GM19467 (cell line): ENCODE data around the gene PKMYT1.

Experiments
- ATAC-seq: cut with Tn5 transposase; IDR thresholded peaks from one replicate; pipeline ENCODE4 v1.9.1; 2021; ENCODE audit warnings: mild to moderate bottlenecking, moderate library complexity; ENCODE audit not compliant: unreplicated experiment

Gene PKMYT1

DNA sequence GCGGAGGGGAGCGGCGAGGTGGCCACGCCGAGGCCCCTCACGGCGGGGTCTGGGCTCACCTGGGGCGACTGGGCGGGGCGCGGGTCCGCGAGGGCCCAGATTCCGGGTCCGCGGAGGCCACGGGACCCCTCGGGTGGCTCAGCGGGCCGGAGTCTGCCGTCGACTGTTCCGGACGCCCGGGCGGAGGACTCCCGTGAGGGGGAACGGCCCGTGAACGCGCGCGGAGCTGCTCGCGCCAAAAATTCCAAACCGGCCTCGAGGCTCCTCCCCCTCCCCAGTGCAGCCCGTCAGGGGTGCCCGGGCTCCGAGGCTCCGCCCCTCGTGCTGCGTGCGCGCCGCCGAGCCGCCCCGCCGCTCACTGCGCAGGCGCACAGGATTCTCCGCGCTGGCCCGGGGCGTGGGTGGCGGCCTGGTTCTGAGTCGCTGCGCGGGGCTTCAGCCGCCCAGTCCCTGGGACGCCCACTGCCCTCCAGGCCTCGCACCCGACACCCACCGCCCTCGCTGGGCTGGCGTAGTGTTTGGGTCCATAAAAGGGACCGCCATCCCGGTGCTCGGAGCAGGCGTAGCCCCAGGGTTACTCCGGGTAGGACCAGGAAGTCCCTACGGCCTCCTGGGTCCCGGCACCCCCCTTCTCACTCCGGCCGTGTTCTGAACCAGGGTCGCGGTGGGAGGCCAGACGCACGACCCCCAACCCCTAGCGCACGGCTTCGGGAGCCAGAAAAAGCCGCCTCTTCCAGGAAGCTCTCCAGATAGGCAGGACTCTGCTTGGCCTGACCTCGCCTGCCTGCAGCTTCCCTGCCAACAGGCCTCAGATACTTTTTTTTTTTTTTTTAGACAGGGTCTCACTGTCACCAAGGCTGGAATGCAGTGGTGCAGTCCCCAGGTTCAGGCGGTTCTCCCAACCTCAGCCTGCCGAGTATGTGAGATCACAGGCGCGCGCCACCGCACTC is at the start of gene PKMYT1:
Gene PKMYT1 (minus strand): TSS at position 220 of the 950 bp plus-strand sequence. CDS start 789 bp downstream, outside the sequence.
- peak; percentile 75 for ATAC-seq

DNA sequence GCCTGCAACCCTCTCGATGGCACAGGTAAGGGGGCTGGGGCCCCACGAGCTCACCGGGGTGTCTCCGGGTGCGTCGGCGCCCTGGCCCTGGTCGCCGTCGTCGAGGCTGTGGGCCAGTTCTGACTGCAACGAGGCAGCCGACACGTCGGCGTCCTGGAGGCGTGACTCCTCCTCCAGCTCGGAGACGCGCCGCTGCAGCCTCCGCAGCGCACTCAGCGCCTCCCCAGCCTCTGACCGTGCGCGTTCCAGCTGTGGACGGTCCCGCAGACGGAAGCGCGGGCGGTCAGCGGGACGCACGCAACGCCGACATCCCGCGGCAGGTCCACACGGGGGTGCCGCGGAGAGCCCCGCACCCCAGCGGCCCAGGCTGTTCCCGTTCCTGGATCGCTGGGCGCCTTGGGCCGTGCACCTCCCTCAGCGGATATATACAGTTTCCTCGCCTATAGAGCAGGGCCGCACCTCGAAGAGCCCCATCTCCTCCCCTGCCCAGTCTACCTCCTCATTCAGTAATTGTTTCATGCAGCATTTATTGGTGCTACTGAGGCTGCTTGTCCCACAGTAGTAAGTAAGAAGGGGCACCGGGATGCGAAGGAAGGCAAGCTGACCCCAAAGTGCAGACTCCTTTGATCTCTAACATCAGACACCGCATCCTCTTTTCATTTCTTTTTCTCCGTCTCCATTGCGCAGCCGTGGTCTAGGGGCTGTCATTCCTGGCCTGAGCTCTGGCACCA is 49.4 kb upstream of the PKMYT1 start:
- no peak for ATAC-seq

DNA sequence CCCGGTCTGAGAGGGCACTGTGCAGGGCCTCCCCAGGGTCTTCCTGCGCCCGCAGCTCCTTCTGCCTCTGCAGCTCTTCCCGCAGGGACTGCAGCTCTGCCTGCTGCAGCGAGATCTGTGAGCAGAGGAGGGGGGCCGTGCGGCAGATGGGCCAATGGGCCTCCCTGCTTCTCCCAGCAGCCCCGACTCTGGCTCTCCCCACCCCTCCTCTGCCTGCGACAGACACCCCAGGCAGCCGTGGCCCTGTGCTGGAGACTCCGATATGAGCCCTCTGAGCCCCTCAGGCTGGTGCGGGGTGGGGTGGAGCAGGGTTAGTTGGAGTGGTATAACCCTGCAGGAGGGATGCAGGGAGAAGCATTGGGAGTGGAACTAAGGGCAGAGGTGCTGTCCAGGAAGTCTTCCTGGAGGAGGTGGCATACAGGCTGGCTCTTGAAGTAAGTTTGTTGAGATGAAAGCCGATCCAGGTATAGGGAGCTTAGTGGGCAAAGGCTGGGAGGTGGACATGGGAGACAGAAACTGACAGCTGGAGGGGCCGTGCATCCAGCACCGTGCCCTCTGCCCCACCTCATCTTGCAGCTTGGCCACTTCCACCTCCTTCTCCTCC is 48.6 kb upstream of the PKMYT1 start:
- no peak for ATAC-seq

DNA sequence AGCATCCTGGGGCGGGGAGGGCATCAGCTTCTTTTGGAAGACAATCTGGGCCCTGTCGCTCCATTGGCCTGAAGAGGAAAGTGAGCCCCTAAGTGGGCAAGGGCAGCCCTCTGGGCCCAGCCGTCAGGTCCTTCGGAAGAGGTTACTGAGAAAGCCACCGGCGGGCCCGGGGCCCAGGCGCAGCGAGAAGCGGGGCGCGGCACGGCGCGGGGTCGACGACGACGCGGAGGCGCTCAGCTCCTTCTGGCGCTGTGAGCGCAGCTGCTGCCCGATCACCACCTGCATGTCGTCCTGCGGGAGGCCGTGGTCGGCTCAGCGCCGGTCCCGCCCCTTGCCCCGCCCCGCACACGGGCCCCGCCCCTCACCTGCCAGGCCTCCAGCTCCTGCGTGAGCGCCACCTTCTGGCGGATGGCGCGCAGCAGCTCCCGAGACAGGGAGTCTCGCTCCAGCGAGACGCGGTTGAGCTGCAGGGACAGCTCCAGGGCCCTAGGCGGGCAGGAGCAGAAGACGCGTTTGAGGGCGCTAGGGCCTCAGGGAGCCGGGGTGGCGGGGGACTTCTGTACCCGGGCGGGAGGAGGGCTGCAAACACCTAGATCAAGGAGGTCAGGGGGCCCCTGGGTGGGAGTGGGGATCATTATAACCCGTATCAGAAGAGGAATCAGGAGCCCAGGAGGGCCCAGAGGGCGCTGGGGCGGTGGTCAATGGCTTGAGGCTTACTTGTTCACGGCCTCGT is 47.9 kb upstream of the PKMYT1 start:
- no peak for ATAC-seq

DNA sequence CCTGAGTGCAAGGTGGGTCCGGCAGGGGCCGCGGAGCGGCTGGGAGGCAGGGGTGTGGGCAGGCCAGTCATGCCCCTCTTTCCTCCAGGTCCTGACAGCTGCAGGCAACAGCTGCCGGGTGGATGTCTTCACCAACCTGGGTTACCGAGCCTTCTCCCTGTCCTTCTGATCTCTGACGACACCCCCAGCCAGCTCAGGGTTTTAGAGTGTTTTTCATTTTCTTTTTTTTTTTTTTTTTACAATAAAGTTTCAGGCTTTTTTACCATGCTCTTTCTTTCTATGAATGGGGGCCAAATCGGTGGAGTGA is 47.2 kb upstream of the PKMYT1 start:
- ATAC-seq: no peak

DNA sequence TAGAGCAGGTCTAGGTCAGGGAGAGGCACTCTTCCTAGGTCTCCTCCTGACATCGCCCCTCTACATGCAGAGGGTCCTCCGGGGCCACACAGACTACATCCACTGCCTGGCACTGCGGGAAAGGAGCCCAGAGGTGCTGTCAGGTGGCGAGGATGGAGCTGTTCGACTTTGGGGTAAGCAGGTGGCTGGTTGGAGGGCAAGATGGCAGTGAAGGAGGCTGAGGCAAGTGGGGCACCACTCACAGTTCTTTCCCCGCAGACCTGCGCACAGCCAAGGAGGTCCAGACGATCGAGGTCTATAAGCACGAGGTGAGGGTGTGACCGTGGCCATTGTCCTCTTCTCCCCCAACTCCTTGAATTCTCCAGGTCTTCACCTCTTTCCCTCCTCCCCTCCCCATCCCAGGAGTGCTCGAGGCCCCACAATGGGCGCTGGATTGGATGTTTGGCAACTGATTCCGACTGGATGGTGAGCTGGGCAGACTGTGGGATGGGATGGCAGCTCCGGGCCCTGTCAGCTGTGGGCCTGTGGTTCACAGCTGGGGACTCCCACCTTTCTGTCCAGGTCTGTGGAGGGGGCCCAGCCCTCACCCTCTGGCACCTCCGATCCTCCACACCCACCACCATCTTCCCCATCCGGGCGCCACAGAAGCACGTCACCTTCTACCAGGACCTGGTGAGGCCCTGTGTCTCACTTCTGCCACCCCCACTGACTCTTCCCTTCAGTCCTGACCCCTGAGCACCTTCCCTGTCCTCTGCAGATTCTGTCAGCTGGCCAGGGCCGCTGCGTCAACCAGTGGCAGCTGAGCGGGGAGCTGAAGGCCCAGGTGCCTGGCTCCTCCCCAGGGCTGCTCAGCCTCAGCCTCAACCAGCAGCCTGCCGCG is 46.6 kb upstream of the PKMYT1 start:
- ATAC-seq: no peak

DNA sequence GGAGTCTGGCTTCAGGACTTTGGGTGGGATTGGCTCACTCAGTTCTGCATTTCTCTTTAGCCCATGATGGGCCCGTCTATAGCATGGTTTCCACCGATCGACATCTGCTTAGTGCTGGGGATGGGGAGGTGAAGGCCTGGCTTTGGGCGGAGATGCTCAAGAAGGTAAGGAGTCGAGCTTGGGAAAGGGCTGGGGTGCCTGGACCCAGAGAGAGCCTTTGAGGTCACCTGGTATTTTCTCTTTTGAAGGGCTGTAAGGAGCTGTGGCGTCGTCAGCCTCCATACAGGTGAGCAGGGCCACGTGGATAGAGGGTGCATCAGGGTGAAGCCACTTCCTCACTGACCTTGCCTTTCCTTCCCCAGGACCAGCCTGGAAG is 45.7 kb upstream of the PKMYT1 start:
- no peak for ATAC-seq

DNA sequence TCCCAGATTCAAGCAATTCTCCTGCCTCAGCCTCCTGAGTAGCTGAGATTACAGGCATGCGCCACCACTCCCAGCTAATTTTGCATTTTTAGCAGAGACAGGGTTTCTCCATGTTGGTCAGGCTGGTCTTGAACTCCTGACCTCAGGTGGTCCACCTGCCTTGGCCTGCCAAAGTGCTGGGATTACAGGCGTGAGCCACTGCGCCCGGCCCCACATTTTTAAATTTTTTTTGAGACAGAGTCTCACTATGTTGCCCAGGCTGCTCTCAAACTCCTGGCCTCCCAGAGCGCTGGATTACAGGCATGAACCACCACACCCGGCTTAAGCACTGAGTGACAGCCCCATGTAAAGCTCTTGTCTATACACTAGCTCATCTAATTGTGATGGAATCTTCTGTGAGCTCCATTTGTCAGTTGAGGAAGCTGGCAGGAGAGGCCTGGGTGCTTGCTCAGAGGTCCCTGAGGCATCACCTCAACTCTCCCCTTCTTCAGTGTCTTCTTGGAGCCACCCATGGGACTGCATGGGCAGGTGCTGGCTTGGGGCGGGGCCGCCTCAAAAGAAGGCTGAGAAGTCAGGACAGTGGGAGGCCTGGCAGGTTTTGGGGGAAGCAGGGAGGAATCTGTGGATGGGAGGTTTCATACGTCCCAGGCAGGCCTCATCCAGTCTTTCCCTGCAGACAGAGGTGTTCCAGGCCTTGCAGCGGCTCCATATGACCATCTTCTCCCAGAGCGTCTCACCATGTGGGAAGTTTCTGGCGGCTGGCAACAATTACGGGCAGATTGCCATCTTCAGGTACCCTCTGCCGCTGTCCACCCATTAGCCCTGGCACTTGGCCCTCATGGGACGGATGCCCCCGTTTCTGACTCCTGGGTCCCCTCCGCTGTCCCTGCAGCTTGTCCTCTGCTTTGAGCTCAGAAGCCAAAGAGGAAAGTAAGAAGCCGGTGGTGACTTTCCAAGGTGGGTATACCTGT is 45.1 kb upstream of the PKMYT1 start:
- ATAC-seq: no peak

DNA sequence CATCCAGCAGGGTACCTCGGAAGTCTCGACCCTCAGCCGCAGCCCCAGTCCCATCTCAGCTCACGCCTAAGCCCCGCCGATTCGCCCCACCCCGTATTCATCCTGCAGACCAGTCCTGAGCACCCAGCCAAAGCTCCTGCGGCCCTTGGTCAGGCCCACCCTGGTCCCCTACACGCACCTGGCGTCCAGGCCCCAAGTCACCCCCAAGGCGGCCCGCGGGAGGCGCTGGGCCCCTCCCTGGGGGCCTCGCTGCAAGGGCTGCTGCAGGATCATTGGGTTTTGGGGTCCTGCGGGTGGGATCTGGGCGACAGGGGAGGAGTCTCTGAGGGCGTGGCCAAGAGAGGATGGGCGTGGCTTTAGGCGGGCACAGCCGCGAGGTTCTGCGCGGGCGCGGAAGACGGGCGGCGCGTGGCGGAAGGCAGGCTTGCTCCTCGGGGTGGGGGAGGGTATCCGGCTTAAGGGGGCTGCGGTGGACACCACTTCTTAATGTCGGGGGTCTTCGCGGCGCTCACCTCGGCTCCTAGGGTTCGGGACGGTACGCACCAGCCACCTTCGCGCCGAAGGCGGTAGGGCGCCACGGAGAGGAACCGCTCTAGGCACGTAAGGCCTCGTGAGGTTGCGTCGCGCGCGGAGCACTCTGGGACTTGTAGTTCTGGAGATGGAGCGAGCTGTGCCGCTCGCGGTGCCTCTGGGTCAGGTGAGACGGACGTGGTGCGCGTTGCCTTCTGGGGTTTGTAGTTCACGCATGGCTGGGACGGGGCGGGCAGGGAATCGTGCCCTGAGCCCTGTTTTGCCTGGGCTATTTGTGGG is 43.6 kb upstream of the PKMYT1 start, which contains the start of the genes HCFC1R1 and THOC6:
Gene HCFC1R1 (minus strand): TSS at position 274 of the 810 bp plus-strand sequence. CDS start 1 bp downstream, at position 273.
Gene THOC6 (plus strand): TSS at position 367 of the 810 bp plus-strand sequence. CDS start 292 bp downstream, at position 659.
- peak; percentile 65 for ATAC-seq

DNA sequence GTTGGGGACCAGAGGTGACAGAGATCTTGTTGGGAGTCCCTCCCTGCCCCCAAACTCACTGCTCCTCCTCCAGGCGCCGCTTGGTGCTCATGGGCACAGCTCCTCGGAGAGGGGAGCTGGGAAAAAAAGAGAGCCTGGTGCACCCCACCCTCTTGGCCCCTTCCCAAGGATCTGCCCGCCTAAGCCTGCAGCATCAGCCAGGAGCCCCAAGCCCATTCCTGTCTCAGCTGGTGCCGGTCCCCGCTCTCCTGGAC is 43.1 kb upstream of the PKMYT1 start:
- no peak for ATAC-seq

DNA sequence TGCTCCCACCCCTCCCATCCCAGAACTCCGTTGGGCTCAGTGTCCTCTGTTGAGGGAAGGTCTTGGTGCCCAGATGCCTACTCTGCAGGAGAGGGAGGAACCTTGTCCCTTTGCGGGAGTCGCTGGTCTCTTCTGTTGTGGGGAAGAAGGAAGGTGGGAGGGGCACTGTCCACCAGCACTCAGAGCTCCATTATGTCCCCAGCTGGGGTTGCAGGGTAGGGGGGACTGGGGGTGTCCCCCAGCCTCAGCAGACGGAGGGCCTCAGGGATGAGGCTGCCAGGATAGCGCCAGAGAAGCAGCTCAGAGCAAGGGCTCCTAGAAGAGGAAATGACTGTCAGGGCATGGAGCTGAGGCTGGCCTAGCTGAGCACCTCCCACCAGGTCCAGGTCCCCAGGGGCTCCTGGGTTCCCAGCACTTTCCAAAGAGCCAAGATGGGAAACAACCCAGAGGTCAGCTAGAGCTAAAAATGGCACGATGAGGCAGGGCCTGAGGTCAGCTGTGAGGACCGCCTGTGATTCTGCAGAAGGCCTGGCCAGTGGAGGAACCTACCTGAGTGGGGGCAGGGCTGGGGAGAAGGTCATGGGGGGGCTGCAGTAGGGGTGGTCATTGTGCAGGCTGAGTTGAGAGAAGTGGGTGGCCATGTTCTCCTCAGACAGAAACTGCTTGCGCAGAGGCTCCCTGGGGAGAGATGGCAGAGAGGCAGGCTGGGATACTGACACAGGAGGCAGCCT is 42.6 kb upstream of the PKMYT1 start:
- ATAC-seq: no peak

DNA sequence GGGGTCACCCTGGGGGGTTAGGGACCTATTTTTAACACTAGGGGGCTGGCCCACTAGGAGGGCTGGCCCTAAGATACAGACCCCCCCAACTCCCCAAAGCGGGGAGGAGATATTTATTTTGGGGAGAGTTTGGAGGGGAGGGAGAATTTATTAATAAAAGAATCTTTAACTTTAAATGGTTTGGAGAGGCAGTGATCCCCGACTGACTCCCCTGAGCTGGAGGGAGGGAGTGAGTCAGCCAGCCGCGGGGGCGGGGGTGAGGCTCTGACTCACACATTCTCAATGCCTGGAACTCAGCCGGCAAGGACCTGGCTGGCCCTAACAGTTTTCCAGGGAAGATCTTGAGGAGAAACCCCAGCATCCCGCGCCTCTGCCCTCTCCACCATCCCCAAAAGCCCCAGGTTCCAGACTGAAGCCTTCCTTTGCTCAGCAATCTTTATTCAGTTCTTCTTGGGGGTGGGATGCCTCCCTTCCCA is 42.0 kb upstream of the PKMYT1 start:
- ATAC-seq: no peak

DNA sequence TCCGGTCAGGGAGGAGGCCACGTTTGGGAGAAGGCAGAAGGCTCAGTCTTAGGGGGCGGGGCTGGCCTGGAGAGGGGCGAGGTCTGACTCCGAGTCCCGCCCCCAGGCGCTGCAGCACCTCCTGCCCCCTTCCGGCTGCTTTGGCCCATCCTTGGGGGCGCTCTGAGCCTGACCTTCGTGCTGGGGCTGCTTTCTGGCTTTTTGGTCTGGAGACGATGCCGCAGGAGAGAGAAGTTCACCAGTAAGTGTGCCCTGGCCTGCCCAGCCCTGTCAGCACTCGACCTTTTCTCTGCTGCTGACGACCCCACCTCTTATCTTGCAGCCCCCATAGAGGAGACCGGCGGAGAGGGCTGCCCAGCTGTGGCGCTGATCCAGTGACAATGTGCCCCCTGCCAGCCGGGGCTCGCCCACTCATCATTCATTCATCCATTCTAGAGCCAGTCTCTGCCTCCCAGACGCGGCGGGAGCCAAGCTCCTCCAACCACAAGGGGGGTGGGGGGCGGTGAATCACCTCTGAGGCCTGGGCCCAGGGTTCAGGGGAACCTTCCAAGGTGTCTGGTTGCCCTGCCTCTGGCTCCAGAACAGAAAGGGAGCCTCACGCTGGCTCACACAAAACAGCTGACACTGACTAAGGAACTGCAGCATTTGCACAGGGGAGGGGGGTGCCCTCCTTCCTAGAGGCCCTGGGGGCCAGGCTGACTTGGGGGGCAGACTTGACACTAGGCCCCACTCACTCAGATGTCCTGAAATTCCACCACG is 41.4 kb upstream of the PKMYT1 start:
- ATAC-seq: no peak

DNA sequence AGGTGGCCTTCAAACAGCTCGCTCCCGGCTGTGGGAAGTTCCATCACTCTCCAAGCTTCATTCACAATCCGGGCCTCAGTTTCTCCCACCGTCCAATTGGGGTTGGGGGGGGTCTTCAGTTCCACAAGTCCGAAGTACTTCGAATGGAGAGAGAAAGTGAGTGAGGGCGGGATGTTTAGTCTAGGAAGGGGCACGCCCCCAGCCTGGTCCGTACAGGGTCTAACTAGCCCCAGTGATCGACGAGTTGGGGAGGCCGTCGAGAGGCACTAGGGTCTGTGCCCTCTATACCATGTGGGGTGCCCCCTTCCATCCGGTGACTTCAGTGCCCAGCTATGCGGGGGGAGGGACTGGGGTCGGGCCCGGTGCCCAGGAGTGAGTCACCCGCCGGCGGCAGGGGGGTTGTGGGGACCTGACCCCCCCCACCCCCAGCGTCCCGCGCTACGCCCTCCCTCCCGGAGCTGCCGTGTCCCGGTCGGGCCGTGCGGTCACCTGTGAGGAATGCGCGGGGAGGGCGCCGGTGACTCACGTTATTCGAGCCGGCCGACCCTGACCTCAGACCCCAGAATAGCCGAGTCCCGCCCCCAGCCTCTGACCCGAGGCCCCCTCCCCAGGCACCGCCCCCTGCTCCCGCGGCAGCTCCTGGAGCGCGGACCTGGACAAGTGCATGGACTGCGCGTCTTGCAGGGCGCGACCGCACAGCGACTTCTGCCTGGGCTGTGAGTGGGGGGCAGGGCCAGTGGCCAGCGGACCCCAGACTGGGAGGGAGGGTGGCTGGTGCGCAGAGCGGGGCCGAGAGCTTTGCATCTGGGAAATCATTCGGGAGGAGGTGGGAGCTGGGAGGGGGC is 40.6 kb upstream of the PKMYT1 start:
- no peak for ATAC-seq

DNA sequence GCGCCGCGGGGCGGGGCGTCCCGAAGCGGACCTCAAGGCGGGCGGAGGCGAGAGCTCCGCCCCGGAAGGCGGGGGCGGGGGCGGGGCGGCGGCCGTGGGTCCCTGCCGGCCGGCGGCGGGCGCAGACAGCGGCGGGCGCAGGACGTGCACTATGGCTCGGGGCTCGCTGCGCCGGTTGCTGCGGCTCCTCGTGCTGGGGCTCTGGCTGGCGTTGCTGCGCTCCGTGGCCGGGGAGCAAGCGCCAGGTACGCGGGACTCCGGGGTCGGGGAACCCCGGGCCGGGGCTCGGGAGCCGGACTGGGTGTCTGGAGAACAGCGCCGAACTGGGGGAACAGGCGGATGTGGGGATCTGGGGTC is 40.0 kb upstream of the PKMYT1 start, which contains the start of gene TNFRSF12A:
Gene TNFRSF12A (plus strand): TSS at position 122 of the 357 bp plus-strand sequence. CDS start 30 bp downstream, at position 152.
- no peak for ATAC-seq
